HG03521 (cell line): ENCODE data around the gene TMEM61.

Experiments used
- ATAC-seq: cut with Tn5 transposase; IDR thresholded peaks from one replicate; pipeline ENCODE4 v1.9.1; 2021; ENCODE audit warnings: mild to moderate bottlenecking, moderate library complexity; ENCODE audit not compliant: unreplicated experiment

TMEM61 gene

GRCh38 chr1:54984131-54984842 is 3.9 kb downstream of the TMEM61 start:
- no peak for ATAC-seq

GRCh38 chr1:54985556-54985955 is 5.1 kb downstream of the TMEM61 start:
- ATAC-seq = no peak

DNA sequence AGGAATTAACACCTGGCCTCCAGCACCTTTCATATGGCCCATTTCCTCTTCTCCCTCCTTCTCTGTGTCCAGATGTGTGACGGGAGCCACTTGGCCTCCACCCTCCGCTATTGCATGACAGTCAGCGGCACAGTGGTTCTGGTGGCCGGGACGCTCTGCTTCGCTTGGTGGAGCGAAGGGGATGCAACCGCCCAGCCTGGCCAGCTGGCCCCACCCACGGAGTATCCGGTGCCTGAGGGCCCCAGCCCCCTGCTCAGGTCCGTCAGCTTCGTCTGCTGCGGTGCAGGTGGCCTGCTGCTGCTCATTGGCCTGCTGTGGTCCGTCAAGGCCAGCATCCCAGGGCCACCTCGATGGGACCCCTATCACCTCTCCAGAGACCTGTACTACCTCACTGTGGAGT is 5.6 kb downstream of the TMEM61 start:
- no peak for ATAC-seq

DNA sequence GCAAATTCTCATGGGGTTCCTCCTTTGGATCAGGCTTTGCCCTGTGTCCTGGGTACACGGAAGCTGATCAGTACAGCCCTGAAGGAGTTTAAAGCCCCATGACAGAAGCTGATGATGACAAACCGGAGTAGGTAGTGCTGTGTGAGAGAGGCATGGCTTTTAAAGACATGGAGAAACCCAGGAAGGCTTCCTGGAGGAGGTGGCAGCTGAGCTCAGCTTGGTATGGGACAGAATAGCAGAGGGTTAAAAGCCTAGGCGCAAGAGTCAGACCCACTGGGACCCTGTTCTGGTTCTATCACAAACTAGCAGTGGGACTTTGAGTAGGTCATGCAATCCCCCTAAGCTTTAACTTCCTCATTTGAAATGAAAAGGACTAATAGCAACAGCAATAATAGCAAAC is 6.1 kb downstream of the TMEM61 start:
- ATAC-seq = no peak

GRCh38 chr1:54987427-54987826 is 7.0 kb downstream of the TMEM61 start:
- no peak for ATAC-seq

- no peak for ATAC-seq
Observed at GRCh38 chr1:54987919-54988705, 7.7 kb downstream of the TMEM61 start.

- no peak for ATAC-seq
Observed at GRCh38 chr1:54988975-54989374, 8.5 kb downstream of the TMEM61 start.

- no peak for ATAC-seq
Observed at GRCh38 chr1:54989473-54989872, 9.0 kb downstream of the TMEM61 start.

GRCh38 chr1:54989968-54990810 is 9.8 kb downstream of the TMEM61 start:
- no peak for ATAC-seq

- no peak for ATAC-seq
Observed at GRCh38 chr1:54990916-54991315, 10.5 kb downstream of the TMEM61 start.

DNA sequence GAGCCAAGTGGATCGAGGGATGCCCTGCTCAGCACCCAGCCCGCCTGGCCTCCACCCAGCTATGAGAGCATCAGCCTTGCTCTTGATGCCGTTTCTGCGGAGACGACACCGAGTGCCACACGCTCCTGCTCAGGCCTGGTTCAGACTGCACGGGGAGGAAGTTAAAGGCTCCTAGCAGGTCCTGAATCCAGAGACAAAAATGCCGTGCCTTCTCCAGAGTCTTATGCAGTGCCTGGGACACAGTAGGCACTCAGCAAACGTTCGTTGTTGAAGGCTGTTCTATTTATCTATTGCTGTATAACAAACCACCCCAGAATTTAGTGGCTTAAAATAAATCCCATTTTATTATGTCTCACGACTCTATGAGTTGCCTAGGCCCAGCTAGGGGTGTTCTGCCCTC is 11.5 kb downstream of the TMEM61 start:
- no peak for ATAC-seq

DNA sequence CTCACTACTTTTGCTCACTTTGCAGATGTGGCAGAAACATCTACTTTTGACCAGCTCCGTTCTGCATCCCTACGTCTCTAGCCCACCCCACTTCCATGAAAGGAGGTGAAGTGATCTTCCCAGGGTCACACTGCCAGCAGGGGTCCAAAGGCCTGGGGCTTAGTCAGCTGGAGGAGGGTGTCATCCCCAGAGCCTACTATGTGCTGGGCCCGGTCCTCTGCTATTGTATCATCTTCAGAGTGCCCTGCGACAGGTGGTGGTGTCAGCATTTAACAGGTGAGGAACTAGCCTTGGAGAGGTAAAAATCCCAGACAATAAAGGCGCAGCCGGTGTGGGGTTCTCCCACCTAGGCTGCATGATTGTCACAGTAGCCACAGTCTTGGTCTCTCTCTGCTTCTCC is 12.7 kb downstream of the TMEM61 start:
- no peak for ATAC-seq

DNA sequence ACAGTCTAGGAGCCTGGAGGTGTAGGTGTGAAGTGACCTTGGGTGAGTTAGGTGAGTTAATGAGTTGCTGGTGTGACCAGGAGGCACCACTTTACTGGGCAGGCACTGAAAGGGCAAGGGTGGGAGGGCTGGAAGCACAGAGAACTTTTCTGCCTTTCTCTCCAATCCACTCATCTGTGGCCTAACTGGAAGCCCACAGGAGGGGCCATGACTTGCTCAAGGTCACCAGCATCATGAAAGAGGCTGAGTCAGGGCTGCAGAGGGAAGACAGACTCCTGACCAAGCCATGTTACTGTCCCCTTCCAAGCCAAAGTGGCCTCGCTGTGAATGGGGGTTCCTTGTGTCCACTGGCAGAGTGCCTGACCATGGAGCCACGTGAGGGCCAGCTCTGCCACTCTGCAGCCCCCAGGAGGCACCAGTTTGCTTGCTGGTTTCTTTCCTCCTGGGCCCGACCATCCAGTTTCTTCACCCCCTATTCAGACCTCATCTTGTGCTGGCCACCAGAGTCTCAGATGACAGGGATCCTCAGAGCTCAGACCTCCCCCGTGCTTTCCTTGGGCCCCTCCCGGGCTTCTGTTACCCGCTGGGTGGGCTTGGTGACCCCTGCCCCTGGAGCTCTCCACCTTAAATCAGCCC is 14.0 kb downstream of the TMEM61 start:
- ATAC-seq = no peak

DNA sequence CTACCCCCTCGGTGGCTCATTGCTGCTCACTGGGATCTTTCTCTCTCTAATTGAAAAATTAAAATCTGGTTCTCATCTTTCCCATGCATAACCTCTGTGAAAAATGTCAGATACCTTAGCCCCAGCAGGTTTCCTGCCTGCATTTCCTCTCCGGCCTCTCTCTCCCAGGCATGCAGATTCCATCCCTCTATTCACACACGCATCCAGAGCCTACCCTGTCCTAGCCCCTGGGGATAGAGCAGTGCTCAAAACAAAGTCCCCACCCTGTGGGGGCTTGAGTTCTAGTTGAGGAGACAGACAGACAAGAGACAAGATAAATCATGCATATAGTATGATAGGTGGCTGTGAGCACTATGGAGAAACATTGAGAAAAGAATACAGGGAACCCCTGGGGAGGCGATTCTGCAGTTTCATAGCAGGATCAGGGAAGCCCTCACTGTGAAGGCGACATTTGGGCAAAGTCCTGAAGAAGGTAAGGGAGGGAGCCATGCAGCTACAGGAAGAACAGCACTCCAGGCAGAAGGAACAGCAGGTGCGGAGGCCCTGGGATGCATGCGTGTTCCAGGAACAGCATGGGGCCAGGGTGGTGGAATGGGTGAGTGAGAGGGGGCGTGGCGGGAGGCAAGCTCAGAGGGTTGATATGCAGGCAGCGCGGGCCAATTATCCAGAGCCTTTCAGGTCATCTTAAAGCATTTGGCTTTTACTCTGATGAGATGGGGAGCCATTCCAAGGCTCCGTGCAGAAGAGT is 14.8 kb downstream of the TMEM61 start:
- ATAC-seq = no peak

DNA sequence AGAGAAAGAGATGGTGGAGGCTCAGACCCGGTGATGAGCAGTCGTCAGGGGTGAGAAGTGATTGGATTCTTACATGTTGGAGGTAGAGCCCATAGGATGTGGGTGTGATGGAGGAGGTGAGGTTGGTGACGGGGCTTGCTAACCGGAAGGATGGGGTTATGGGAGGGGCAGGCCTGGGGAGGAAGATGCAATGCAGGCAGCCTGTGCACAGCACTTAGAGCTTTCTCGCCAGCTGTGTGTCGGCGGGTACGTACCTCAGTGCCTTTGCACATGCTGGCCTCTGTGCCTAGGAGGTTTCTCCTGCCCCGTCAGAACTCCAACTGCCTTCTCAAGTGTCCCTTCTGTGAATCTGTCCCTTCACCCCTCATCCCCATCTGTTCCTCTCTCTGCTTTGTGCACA is 15.4 kb downstream of the TMEM61 start:
- no peak for ATAC-seq

GRCh38 chr1:54996359-54996868 is 16.0 kb downstream of the TMEM61 start:
- peak; percentile 65 for ATAC-seq

GRCh38 chr1:54996869-54997710 is 16.7 kb downstream of the TMEM61 start:
- no peak for ATAC-seq

DNA sequence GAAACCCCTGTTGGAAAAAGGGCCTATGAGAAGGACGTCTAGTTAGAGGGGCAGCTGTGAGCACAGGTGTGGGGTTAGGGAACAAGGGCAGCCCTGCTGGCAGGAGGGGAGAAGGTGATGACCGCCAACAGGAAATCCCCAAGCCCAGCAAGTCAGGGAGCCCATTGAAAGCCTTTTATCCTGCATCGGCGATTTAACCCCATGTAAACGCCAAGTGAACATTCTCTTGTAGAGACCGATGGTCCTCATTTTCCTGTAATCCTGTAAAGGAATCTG is 17.2 kb downstream of the TMEM61 start:
- no peak for ATAC-seq

- ATAC-seq = no peak
Observed at GRCh38 chr1:54998100-54998499, 17.7 kb downstream of the TMEM61 start.

DNA sequence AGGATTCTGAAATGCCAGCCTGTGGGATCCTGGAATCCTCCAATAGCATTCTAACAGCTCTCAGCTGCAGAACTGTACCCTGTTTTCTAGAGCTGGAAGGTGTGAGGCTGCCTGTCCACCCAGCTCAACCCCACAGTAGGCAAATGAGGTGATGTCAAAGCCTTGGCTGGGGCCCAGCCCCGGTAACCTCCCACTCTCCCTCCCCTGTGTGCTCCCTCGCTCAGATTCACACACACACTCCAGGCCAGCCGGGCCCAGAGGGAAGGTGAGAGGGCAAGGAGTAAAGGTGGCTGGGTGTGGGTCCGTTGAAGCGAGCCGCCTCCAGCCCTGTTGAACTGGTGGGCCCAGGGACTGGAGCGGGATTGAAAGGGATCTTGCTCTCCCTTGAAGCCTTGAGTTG is 18.2 kb downstream of the TMEM61 start, which contains the start of gene BSND:
Gene BSND (plus strand): TSS at position 257 of the 400 bp plus-strand sequence. CDS start 254 bp downstream, outside the sequence.
- ATAC-seq = no peak
